Measurements from ENCODE around the gene AP2B1.

The AP2B1 gene

GRCh38 chr17:35773679-35774425 lies 186.7 kb downstream of the AP2B1 start:
- no peak for DNase-seq (ENCODE audit: low spot score)

- DNase-seq (ENCODE audit: low spot score): no peak
Observed at GRCh38 chr17:35774499-35774898, 187.4 kb downstream of the AP2B1 start.

DNA sequence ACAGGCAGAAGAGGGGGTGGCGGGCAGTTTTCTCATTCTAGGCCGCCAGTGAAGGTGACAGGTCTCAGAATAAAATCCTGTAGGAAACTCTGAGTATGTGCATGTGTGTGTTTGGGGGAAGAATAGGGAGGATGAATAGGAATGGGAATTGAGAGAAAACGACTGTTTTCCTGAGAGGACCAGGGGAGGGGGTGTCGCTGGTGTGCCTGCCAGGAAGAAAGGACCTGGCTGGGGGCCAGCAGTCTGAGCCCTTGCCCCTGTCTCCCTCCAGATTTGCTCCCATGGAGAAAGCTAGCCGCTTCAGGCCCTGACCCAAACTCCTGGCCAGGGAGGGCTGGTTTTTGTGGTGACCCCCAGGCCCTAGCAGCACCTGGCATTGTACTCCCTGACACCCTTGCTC lies 187.9 kb downstream of the AP2B1 start:
- no peak for DNase-seq (ENCODE audit: low spot score)

GRCh38 chr17:35775583-35775982 lies 188.5 kb downstream of the AP2B1 start:
- DNase-seq (ENCODE audit: low spot score): no peak

All from LoVo (cell line).